ENCODE results near the gene PYDC1. TPM values are rescaled to one million over a fixed set of nuclear protein-coding genes. Genes with fewer than 3 reads are reported as not detected.
"Not testable (repeated sequence)": the region's sequence is repeated elsewhere in the genome, so short reads cannot be mapped to it uniquely, and the experiment has no call there.

PYDC1 gene
- not detected for polyA plus RNA-seq (ENCODE audit: insufficient read length in 4 of 4)

DNA sequence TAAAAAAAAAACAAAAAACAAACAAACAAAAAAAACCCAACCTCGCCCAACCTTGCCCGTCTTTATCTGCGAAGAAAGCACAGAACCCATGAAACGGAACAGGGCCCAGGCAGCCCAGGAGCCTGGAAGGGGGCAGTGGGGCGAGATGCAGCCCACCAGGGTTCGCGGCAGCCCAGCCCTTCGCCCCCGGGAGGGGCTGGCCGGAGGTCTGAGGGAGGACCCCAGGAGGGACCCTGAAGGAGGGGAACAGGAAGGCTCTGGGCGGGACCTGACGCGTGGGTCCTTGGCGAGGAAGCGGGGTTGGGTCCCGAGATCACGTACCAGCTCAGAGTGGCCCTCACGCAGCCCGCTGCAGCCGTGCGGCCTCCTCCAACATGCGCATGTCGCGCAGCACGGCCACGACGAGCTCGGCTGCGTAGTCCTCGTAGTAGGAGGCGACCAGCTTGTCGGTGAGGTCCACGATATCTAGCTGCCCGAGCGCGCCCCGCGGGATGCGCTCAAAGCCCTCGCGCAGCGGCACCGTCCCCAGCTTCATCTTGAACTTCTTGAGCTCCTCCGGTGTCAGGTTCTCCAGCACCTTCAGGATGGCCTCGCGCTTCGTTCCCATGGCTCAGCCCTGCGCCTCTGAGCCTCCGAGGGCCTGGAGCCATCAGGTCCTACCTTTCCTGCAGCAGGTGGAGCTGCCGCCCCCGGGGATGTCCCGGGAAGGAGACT, at the start of gene PYDC1:
TSS of gene PYDC1 (minus strand) at position 714 of the 714 bp plus-strand sequence. CDS start at position 607, 107 bp downstream.
- no peak for DNase-seq (ENCODE audit: low read depth in 4 of 4, low spot score in 3 of 4)

DNA sequence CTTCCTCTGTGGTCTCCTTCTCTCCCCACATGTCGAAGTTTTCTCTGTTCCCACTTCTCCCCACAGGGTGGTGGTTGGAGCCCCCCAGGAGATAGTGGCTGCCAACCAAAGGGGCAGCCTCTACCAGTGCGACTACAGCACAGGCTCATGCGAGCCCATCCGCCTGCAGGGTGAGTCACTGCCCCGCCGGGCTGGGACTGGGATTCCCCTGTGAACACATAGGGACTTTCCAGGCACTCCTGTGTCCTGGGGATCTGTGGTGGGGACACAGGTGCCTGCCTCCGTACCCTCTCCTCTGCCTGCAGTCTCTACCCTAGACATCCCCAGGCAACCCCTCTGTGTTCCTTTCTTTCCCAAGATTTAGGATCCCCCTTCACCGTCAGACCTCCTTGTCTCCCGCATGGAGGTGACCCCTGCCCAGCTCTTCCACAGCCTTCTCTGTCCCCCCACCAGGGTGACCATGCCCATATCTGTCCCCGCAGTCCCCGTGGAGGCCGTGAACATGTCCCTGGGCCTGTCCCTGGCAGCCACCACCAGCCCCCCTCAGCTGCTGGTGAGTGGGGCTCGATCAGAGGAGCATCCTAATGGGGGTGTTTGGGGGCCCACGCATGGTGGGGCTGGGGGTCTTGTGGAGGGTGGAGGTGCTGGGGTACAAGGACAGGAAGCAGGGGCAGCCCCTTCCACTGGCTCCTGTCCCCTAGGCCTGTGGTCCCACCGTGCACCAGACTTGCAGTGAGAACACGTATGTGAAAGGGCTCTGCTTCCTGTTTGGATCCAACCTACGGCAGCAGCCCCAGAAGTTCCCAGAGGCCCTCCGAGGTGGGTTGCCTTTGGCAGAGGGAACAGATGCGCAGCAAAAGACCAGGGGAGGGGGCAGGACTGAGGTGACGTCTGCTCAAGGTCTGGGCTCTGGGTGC, 48.7 kb upstream of the PYDC1 start:
- DNase-seq (ENCODE audit: low read depth in 4 of 4, low spot score in 3 of 4) = no peak

DNA sequence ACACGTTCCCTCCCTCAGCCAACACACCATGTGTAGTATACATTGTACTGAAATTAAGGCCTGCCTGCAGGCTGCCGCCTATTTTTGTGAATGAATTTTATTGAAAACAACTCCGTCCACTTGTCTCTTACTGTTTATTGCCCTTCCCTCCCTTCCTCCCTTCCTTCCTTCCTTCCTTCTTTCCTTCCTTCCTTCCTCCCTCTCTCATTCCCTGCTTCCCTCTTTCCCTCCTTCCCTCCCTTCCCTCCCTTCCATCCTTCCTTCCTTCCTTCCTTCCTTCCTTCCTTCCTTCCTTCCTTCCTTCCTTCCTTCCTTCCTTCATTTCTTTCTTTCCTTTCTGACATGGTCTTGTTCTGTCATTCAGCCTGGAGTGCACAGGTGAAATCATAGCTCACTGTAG, 45.1 kb upstream of the PYDC1 start:
- DNase-seq (ENCODE audit: low read depth in 4 of 4, low spot score in 3 of 4) = no peak

DNA sequence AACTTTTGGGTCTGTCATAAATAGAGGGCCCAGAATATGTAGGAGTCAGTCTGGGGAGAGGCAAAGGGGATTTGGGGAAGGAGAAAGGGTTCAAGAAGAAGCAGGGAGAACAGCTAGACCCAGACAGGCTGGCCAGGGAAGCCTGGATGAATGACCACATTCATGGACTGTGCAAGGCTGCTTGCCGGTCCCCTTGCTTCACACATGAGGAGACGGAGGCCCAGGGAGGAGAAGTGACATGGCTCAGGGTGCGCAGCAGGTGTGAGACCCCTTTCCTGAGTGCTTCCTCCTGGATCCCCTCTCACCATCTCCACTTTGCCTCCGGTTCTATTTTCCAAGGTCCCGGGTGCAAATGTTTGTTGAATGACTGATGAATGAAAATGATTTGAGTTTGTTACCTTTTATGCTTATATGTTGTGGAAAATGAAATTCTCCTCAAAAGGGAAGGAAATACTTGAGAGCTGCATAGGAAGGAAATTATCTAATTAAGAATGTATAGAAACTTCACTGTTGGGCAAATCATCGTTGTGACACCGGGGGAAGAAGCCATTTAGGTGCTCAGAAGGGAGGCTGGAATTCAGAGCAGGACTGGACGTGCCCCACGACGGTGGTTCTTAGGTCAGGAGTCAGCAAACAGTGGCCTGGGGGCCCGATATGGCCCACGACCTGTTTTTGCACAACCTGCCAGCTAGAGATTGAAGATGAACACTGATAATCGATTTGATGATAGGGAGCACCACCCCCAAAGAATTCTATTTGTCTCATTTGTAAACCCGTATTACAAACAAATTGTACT, 43.4 kb upstream of the PYDC1 start:
- DNase-seq (ENCODE audit: low read depth in 4 of 4, low spot score in 3 of 4) = no peak

DNA sequence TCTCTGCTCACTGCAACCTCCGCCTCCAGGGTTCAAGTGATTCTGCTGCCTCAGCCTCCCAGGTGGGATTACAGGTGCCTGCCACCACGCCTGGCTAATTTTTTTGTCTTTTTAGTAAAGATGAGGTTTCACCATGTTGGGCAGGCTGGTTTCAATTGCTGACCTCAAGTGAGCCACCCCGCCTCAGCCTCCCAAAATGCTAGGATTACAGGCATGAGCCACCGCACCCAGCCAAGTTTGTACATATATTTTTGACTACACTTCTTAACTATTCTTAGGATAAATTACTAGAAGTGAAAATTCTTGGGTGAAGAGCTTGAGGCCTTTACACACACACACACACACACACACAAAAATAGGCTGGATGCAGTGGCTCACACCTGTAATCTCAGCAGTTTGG, 41.4 kb upstream of the PYDC1 start:
- DNase-seq (ENCODE audit: low read depth in 4 of 4, low spot score in 3 of 4) = no peak

DNA sequence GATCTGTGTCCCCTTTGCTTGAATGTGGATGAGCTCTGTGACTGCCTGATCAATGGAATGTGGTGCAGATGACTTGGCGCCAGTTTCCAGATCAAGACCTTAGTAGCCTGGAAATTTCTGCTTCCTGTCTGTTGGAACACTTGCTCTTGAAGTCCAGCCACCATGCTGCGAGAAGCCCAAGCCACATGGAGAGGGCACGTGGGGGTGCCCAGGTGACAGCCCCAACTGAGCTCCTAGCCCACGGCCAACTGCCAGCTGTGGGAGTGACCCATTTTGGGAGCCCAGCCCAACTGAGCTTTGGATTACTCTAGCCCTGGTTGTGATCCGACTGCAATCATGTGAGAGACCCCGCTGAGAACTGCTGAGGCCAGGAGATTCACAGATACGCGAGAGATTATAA, 39.5 kb upstream of the PYDC1 start:
- DNase-seq (ENCODE audit: low read depth in 4 of 4, low spot score in 3 of 4) = no peak

DNA sequence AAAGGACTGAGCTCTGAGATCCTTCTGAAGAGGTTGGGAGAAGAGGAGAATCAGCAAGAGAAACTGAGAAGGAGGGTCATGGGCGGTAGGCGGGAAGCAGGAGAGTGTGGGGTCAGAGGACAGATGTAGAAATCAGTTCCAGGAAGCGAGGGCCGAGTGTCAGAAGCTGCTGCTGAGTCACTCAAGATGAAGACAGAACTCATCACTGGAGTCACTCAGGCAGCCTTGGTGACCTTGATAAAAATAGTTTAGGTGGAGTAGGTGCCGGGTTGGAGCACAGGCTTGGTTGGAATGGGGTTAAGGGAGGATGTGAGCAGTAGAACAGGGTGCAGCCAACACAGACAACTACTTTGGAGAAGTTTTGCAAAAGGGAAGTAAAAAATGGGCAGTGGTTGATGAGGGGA, 36.7 kb upstream of the PYDC1 start:
- DNase-seq (ENCODE audit: low read depth in 4 of 4, low spot score in 3 of 4) = no peak

DNA sequence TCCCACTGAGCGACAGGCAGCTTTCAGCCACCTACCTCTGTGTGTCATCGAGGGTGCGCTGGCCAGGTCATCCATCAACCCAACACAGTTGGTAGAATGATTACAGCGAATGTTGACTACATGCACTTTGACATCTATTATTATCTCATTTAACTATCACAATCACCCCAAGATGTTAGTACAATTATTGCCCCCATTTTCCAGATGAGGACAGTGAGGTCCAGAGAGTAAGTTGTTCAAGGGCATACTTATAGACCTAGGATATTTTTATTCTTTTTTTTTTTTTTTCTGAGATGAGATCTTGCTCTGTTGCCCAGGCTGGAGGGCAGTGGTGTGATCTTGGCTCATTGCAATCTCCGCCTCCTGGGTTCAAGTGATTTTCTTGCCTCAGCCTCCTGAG, 34.5 kb upstream of the PYDC1 start:
- no peak for DNase-seq (ENCODE audit: low read depth in 4 of 4, low spot score in 3 of 4)

DNA sequence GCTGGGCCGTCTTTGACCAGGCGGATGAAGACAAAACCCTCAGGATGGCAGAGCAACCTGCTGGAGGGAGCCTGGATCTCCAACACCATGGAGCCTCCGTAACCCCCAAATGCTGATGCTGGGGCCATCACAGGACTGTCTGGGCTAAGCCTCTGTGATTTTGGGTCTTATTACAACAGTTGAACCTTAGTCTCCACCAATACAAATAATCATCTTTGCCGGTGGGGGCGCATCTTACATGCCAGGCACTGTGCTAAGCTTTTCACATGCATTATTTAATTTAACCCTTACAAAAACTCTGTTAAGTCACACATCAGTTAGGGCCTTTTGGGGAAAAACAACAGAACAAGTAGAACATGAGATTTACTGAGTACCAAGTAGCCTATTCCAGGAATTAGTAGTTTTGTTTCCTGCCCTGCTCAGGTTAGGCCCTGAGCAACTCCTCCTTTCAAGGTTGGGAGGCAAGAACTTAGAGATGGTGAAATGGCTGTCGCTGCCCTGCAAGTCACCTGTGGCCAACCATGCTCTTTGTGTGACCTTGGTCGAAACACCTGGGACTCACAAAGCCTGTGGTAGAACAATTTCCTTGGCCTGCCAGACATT, 33.9 kb upstream of the PYDC1 start:
- DNase-seq (ENCODE audit: low read depth in 4 of 4, low spot score in 3 of 4) = no peak

DNA sequence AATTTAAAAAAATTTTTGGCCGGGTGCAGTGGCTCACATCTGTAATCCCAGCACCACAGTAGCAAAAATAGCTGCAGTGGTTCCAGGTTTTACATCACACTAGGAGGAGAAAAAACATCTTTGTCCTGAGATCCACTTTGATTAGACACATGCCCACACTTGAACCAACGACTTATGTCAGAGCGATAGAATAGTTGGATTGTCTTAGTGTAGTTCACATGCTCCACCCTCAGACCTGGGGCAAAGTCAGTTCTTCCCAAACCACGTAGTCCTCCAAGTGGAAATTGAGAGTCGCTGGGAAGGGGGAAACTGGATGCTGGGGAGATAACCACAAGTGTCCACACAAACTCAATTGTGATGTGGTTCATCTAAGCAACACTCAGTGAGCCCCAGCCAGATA, 31.4 kb upstream of the PYDC1 start:
- no peak for DNase-seq (ENCODE audit: low read depth in 4 of 4, low spot score in 3 of 4)

DNA sequence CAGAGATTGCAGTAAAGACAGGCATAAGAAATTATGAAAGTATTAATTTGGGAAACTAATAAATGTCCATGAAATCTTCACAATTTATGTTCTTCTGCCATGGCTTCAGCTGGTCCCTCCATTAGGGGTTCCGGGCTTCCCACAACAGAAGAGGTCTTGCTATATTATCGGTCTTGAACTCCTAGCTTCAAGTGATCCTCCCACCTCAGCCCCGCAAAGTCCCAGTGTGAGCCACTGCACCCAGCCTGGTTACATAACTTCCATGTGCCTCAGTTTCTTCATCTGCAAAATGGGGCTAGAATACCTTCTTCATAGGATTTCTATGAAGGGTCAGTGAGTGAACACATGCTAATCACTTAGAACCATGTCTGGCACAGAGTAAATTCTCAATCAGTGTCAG, 29.4 kb upstream of the PYDC1 start:
- no peak for DNase-seq (ENCODE audit: low read depth in 4 of 4, low spot score in 3 of 4)

DNA sequence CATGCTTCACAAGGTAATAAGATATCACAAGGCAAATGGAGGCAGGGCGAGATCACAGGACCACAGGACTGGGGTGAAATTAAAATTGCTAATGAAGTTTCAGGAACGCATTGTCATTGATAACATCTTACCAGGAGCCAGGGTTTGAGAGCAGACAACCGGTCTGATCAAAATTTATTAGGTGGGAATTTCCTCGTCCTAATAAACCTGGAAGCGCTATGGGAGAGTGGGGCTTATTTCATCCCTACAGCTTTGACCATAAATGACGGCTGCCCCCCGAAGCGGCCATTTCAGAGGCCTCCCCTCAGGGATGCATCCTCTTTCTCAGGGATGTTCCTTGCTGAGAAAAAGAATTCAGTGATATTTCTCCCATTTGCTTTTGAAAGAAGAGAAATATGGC, 28.7 kb upstream of the PYDC1 start:
- not testable (repeated sequence) for DNase-seq (ENCODE audit: low read depth in 4 of 4, low spot score in 3 of 4)

DNA sequence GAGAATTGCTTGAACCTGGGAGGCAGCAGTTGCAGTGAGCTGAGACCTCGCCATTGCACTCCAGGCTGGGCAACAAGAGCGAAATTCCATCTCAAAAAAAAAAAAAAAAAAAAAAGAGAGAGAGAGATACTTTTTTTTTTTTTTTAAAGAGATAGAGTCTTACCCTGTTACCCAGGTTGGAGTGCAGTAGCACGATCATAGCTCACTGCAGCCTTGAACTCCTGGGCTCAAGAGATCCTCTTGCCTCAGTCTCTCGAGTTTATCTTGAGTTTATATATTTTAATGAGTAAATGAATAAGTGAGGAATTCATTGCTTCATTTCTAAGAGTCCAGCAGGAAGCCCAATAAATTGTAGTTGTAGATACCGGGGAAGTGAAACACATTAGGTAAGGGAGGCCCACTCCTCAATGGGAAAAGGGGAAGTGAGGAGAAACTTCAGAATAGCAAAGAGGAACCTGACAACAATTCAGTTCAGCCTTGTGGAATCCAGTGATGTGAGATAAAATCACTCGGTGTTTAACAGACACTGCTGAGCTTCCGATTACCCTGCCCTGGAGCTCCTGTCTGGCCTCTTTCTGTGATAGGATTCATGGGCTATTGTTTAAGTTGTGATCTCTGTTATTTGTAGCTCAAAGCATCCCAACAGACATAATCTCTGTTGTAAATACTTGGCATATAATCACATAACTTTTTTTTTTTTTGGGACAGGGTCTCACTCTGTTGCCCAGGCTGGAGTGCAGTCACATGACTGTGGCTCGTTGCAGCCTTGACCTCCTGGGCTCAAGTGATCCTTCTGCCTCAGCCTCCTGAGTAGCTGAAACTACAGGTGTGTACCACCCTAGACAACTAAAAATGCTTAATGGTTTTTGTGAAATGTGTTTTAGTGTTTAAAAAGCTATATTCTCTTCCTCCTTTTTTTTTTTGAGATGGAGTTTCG, 27.1 kb upstream of the PYDC1 start:
- no peak for DNase-seq (ENCODE audit: low read depth in 4 of 4, low spot score in 3 of 4)

DNA sequence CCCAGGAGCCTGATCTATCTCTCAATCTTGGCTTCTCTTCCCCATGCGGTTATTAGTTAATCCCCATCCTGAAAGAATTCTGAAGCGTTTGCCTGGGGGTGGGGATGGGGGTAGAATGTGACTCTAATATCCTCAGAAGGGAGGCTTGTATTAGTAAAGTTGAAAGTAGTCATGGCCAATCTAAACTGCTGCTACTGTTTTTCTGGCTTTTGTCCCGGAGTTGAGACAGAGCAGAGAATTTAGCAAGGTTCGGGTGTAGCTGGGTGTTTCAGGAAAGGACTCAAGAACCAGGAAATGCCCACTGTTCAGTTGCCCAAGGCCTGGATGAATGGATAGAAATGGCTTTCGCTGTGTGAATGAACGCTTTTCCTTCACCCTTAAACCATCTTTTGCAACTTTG, 25.3 kb upstream of the PYDC1 start:
- DNase-seq (ENCODE audit: low read depth in 4 of 4, low spot score in 3 of 4) = no peak

DNA sequence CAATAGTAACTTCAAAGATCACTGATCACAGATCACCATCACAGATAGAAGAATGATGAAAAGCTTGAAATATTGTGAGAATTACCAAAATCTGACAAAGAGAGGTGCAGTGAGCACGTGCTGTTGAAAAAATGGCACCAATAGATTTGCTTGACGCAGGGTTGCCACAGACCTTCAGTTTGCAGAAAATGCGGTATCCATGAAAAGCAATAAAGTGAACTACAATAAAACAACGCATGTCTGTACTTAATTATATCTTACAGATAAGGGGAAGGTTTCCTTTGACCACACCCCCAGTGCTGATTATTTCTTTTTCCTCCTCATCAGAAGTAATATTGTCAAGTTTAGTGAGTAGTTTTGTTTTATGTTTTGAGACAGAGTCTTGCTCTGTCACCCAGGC, 21.1 kb upstream of the PYDC1 start:
- DNase-seq (ENCODE audit: low read depth in 4 of 4, low spot score in 3 of 4) = no peak

DNA sequence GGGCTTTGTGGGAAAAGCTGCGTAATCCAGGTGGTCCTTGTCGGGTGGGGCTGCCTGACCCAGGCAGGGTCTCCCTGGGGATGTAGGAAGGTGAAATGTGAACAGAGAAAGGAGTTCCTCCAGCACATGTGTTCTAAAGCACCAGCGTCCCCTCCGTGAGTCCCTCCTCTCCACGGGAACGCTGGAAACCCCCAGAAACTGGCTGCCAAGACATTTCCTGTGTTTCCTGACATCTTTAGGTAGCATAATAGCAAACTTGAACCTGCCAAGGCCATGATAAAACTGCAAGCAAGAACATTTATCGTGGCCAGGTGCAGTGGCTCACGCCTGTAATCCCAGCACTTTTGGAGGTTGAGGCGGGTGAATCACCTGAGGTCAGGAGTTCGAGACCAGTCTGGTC, 12.6 kb upstream of the PYDC1 start:
- DNase-seq (ENCODE audit: low read depth in 4 of 4, low spot score in 3 of 4) = no peak

DNA sequence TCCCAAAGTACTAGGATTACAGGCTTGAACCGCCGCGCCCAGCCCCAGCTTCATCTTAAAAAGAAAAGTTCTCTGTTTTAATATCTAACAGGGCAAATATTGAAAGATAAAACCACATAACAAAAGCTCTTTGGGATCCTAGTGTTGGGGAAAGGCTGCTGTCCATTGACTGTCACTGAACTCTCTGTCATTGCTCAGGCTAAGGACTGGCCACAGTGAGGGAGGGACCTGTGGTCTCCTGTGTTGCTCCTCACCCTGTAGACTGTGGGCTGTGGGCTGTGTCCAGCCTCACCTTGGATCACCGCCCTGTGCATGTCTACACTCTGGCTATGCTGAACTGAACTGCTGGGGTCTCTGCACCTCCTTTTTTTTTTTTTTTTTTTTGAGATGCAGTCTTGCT, 11.3 kb upstream of the PYDC1 start:
- DNase-seq (ENCODE audit: low read depth in 4 of 4, low spot score in 3 of 4) = no peak

DNA sequence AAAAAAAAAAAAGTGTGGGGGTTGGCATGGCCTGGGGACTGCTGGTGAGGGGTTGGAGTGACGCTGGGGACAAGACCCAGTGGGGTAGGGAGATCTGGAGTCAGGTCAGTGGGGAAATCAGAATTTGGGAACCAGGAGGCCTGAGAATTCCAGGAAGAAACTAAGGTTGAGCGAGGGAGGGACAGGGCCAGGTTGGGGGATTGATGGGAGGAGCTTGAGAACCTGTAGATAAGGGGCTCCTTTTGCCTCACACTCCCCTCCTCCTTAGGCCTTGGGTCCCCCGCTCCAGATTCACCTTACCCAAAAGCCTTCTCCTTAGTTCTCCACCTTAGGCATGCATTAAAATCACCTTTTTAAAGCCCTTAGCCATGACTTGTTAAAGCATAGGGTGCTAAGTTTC, 8.3 kb upstream of the PYDC1 start:
- DNase-seq (ENCODE audit: low read depth in 4 of 4, low spot score in 3 of 4) = no peak

DNA sequence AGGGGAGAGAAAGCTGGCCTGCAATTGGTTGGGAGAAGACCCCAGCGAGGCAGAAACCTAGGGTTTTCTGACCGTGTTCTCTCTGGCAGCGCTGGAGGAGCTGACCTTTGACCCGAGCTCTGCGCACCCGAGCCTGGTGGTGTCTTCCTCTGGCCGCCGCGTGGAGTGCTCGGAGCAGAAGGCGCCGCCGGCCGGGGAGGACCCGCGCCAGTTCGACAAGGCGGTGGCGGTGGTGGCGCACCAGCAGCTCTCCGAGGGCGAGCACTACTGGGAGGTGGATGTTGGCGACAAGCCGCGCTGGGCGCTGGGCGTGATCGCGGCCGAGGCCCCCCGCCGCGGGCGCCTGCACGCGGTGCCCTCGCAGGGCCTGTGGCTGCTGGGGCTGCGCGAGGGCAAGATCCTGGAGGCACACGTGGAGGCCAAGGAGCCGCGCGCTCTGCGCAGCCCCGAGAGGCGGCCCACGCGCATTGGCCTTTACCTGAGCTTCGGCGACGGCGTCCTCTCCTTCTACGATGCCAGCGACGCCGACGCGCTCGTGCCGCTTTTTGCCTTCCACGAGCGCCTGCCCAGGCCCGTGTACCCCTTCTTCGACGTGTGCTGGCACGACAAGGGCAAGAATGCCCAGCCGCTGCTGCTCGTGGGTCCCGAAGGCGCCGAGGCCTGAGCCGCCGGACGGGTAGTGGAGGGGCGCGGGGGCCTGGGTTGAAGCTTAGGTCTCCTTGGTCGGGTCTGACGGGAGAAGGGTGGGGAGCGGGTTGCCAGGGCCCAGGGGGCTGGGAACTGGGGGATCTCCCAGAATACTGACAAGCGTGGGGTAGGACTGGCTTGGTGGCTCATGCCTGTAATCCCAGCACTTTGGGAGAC, 7.4 kb upstream of the PYDC1 start:
- no peak for DNase-seq (ENCODE audit: low read depth in 4 of 4, low spot score in 3 of 4)
